ENCODE data around the gene SEC22A. TPM values are rescaled to one million over a fixed set of nuclear protein-coding genes. Genes with fewer than 3 reads are reported as not detected.

Gene SEC22A
- total and polyA plus RNA-seq, 4 experiments from 2014 or later: 19.4 to 26.5 (median 22.5) TPM

DNA sequence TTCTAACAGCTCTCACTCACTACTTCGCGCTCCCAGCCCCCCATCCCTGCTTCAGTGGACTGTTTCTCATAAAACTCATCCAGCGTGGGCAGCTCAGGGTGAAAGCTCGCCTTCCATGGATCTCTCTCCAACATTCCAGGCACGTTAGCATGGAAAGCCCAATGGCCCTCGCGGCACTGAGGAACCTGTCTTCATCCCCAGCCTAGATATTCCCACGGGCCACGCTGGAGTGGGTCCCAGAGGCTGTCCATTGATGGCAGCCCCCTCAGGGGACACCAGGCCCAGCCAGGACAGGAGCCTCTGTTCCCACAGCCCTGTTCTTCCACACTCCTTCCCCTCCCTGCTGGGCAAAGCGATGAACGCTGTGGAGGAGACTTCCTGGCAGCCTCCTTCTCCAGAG, 121.1 kb downstream of the SEC22A start:
- Mint-ChIP-seq H3K4me3 (no peak overlapping the region), H3K4me1 (no peaks in the 10 kb centered on the region), H3K27ac (no peak overlapping the region), H3K9me3 (peaks cover 0 to 2% (median 0%) of the 10 kb centered on the region in 8 donors), H3K36me3 (no peaks in the 10 kb centered on the region), H3K27me3 (peaks cover 7 to 17% of the 10 kb centered on the region in 2 donors)
- ChIA-PET POLR2A (ENCODE audit: partially characterized antibody) (no interaction called here), CTCF (ENCODE audit: partially characterized antibody) (interaction anchor here (1.2 to 3.0 kb wide), 2 partner anchors 9 to 236 kb away, joined by 7 to 13 read pairs; no protein-coding TSS in a partner anchor)
- no peaks in the 10 kb centered on the region for H3K27me3 ChIP-seq (ENCODE audit: insufficient read depth, low read length)
- H3K9me3 ChIP-seq (ENCODE audit: control insufficient read depth in 1 of 2, low read length in 2 of 2): no peaks in the 10 kb centered on the region
- no peak for DNase-seq
- H3K4me1 ChIP-seq (ENCODE audit: insufficient read depth, low read length): no peaks in the 10 kb centered on the region
- intact Hi-C loops (cut with micrococcal nuclease): no loop called here
- no peak overlapping the region for H3K27ac ChIP-seq (ENCODE audit: low read depth, low read length)
- no peak overlapping the region for H3K4me3 ChIP-seq (ENCODE audit: low read length in 2 of 2)
- H3K36me3 ChIP-seq (ENCODE audit: insufficient read depth, low read length): no peaks in the 10 kb centered on the region

Small RNAs within 50 kb of the gene (microRNA-seq; reads per million reads assigned to microRNA genes)
- not detected for gene MIR7110 (ENCODE audit: borderline microRNAs expressed, borderline number of aligned reads, borderline replicate concordance)

Other genes starting within 250 kb of the SEC22A start
- not detected for gene SEMA5B, start 174.2 kb upstream of the SEC22A start, total RNA-seq
- not detected for gene SEMA5B, start 174.2 kb upstream of the SEC22A start, polyA plus RNA-seq
- gene PDIA5, start 134.9 kb upstream of the SEC22A start, total RNA-seq: 1 to 10 TPM; 6.3 to 7.0 TPM
- 1 to 10 TPM; 3.0 to 5.0 TPM for gene PDIA5, start 134.9 kb upstream of the SEC22A start, polyA plus RNA-seq
- not detected for gene ADCY5, start 247.1 kb downstream of the SEC22A start, total RNA-seq
- under 1 TPM in 1 of 2 donors, not detected in 1; 0.11 TPM for gene ADCY5, start 247.1 kb downstream of the SEC22A start, polyA plus RNA-seq

Measured in CD4-positive, alpha-beta memory T cell (primary cell).